DOHH2 (cell line): Measurements from ENCODE around the gene MPND.

Experiments used
- H3F3A ChIP-seq: fragments of 200-600 bp; sonication (generic), shearing (Covaris generic); 2 replicates; pipeline ENCODE4 v1.6.0; 2016; ENCODE audit warnings: antibody characterized with exemption, mild to moderate bottlenecking; ENCODE audit not compliant: control insufficient read depth, insufficient read depth
- H3K27ac ChIP-seq: fragments of 200-600 bp; sonication (generic); 2 replicates; pipeline ENCODE4 v1.5.1; 2014; ENCODE audit warnings: low read depth, mild to moderate bottlenecking, low read length, moderate library complexity
- H3K27me3 ChIP-seq: fragments of 200-600 bp; sonication (generic); 2 replicates; pipeline ENCODE4 v1.6.1; 2014; ENCODE audit warnings: mild to moderate bottlenecking, low read length, mixed read lengths; ENCODE audit not compliant: control insufficient read depth
- H3K36me3 ChIP-seq: fragments of 200-600 bp; sonication (generic); 2 replicates; pipeline ENCODE4 v1.6.1; 2014; ENCODE audit warnings: mild to moderate bottlenecking, low read length, moderate library complexity, mixed read lengths; ENCODE audit not compliant: control insufficient read depth
- H3K4me1 ChIP-seq: fragments of 200-600 bp; sonication (generic); 2 replicates; pipeline ENCODE4 v1.6.1; 2014; ENCODE audit warnings: mild to moderate bottlenecking, low read length, mixed read lengths; ENCODE audit not compliant: control insufficient read depth
- H3K4me2 ChIP-seq: fragments of 200-600 bp; sonication (generic); 2 replicates; pipeline ENCODE4 v1.6.0; 2014; ENCODE audit warnings: mild to moderate bottlenecking, low read length, moderate library complexity
- H3K4me3 ChIP-seq: fragments of 200-600 bp; sonication (generic); 2 replicates; pipeline ENCODE4 v1.5.1; 2014; ENCODE audit warnings: mild to moderate bottlenecking, low read length, mixed read lengths
- H3K79me2 ChIP-seq: fragments of 200-600 bp; sonication (generic); 2 replicates; pipeline ENCODE4 v1.6.1; 2014; ENCODE audit warnings: mild to moderate bottlenecking, low read length, mixed read lengths; ENCODE audit not compliant: control insufficient read depth
- H3K9me2 ChIP-seq: fragments of 200-600 bp; sonication (generic); replicated peaks from 2 replicates; pipeline ENCODE4 v1.6.1; 2014; ENCODE audit warnings: mild to moderate bottlenecking, low read length, mixed read lengths; ENCODE audit not compliant: control insufficient read depth
- H3K9me3 ChIP-seq: fragments of 200-600 bp; sonication (generic); 2 replicates; pipeline ENCODE4 v1.6.1; 2014; ENCODE audit warnings: antibody characterized with exemption, low read length, mixed read lengths; ENCODE audit not compliant: control insufficient read depth, insufficient read depth
- H4K20me1 ChIP-seq: fragments of 200-600 bp; sonication (generic); 2 replicates; pipeline ENCODE4 v1.6.0; 2014; ENCODE audit warnings: low read depth, mild to moderate bottlenecking, antibody characterized with exemption, low read length, moderate library complexity; ENCODE audit not compliant: control insufficient read depth, insufficient read depth
- EZH2phosphoT487 ChIP-seq: fragments of 200-600 bp; sonication (generic); IDR thresholded peaks from 2 replicates; pipeline ENCODE4 v1.6.1; 2017; ENCODE audit warnings: borderline replicate concordance, mild to moderate bottlenecking, antibody characterized with exemption, low read length, moderate library complexity, mixed read lengths
- TF ChIP-seq, protein P1 (sequence below): fragments of 200-600 bp; sonication (generic); IDR thresholded peaks from one replicate; pipeline ENCODE4 v1.5.1; 2014; ENCODE audit warnings: antibody characterized with exemption, mild to moderate bottlenecking, low read depth, low read length; ENCODE audit not compliant: poor library complexity, severe bottlenecking

The MPND gene

DNA sequence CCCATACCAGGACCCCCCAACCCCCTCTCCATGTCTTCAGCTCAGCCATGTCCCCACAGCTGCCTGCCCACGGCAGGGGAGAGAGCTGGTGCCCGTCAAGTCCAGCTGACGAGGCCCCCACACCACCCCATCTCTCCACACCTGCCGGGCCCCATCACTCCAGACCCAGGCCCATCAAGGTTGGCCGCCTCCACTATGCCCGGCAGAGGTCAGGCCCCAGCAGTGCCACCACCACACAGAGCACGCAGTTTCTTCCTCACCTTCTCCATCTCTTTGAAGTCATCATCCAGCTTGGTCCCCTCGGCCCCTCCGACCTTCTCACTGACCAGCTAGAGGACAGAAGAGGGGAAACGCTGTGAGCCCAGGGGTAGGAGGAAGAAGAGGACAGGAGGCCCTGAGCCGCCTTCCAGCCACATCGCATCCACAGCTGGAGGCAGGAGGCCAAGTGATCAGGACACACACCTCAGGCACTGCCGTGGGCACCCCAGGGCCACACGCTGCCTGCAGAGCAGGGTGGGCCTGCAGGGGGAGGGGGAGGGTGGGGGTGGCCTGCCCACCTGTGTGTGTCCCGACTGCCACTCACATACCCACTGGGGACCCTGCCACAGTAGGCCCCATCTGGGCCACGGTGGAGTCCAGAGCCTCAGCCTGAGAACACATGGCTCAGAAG is 23.4 kb downstream of the MPND start:
- peaks cover 40% of the 10 kb centered on the region for H3K4me1 ChIP-seq
- no peaks in the 10 kb centered on the region for H3K9me3 ChIP-seq
- no peak overlapping the region for H3K4me2 ChIP-seq
- H3K9me2 ChIP-seq: no peaks in the 10 kb centered on the region
- H3K27me3 ChIP-seq: no peaks in the 10 kb centered on the region
- peaks cover 57% of the 10 kb centered on the region for H3K36me3 ChIP-seq
- TF ChIP-seq, protein P1, sequence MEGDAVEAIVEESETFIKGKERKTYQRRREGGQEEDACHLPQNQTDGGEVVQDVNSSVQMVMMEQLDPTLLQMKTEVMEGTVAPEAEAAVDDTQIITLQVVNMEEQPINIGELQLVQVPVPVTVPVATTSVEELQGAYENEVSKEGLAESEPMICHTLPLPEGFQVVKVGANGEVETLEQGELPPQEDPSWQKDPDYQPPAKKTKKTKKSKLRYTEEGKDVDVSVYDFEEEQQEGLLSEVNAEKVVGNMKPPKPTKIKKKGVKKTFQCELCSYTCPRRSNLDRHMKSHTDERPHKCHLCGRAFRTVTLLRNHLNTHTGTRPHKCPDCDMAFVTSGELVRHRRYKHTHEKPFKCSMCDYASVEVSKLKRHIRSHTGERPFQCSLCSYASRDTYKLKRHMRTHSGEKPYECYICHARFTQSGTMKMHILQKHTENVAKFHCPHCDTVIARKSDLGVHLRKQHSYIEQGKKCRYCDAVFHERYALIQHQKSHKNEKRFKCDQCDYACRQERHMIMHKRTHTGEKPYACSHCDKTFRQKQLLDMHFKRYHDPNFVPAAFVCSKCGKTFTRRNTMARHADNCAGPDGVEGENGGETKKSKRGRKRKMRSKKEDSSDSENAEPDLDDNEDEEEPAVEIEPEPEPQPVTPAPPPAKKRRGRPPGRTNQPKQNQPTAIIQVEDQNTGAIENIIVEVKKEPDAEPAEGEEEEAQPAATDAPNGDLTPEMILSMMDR: no peak
- no peak overlapping the region for H3K27ac ChIP-seq
- H3F3A ChIP-seq: 0 out of 2 replicates have a peak, but pooled peaks cover 3% of the 10 kb centered on the region
- H4K20me1 ChIP-seq: peaks cover 10% of the 10 kb centered on the region
- H3K4me3 ChIP-seq: no peak overlapping the region
- peaks cover 32% of the 10 kb centered on the region for H3K79me2 ChIP-seq

GRCh38 chr19:4367336-4367723 is 24.0 kb downstream of the MPND start:
- no peak for TF ChIP-seq EZH2phosphoT487
- TF ChIP-seq, protein P1: no peak
- Histone ChIP-seq H3K79me2 (peaks cover 37% of the 10 kb centered on the region), H4K20me1 (peaks cover 10% of the 10 kb centered on the region), H3K4me2 (no peak overlapping the region), H3K9me3 (no peaks in the 10 kb centered on the region), H3K27ac (no peak overlapping the region), H3K9me2 (no peaks in the 10 kb centered on the region), H3K4me3 (no peak overlapping the region), H3K36me3 (peaks cover 52% of the 10 kb centered on the region), H3K27me3 (no peaks in the 10 kb centered on the region), H3F3A (0 out of 2 replicates have a peak, but pooled peaks cover 3% of the 10 kb centered on the region), H3K4me1 (peaks cover 44% of the 10 kb centered on the region)

GRCh38 chr19:4367781-4368127 is 24.4 kb downstream of the MPND start:
- H3K27ac ChIP-seq: peak overlapping the region; percentile 82; the same call in 1 of the 2 replicates
- no peak overlapping the region for H3K4me3 ChIP-seq
- 0 out of 2 replicates have a peak, but pooled peaks cover 3% of the 10 kb centered on the region for H3F3A ChIP-seq
- H3K4me1 ChIP-seq: peaks cover 46% of the 10 kb centered on the region
- peaks cover 41% of the 10 kb centered on the region for H3K79me2 ChIP-seq
- no peaks in the 10 kb centered on the region for H3K9me3 ChIP-seq
- TF ChIP-seq, protein P1: no peak
- TF ChIP-seq EZH2phosphoT487: no peak
- H3K36me3 ChIP-seq: peaks cover 47% of the 10 kb centered on the region
- no peaks in the 10 kb centered on the region for H3K9me2 ChIP-seq
- peaks cover 10% of the 10 kb centered on the region for H4K20me1 ChIP-seq
- no peak overlapping the region for H3K4me2 ChIP-seq
- H3K27me3 ChIP-seq: no peaks in the 10 kb centered on the region
